Neural cell (in vitro differentiated cells): ENCODE measurements around the gene RIOK1. TPM values are rescaled to one million over a fixed set of nuclear protein-coding genes. Genes with fewer than 3 reads are reported as not detected.

Experiments used
- H2AFZ ChIP-seq: fragments of 200-600, 300-800 bp; sonication (generic), shearing (Covaris generic); 2 replicates; pipeline ENCODE4 v1.6.0; 2014; ENCODE audit warnings: low read depth, mild to moderate bottlenecking, antibody characterized with exemption, low read length, moderate library complexity
- H3F3A ChIP-seq: fragments of 200-600 bp; shearing (Covaris generic); 2 replicates; pipeline ENCODE4 v1.6.1; 2016; ENCODE audit warnings: mild to moderate bottlenecking, moderate library complexity, mixed read lengths, antibody characterized with exemption, low read length; ENCODE audit not compliant: insufficient read depth, poor library complexity, severe bottlenecking
- H3K27ac ChIP-seq: fragments of 200-600, 300-800 bp; sonication (generic), shearing (Covaris generic); 2 replicates; pipeline ENCODE4 v1.5.1; 2014; ENCODE audit warnings: mild to moderate bottlenecking, low read length, moderate library complexity
- H3K27me3 ChIP-seq: fragments of 300-800, 200-600 bp; sonication (generic), shearing (Covaris generic); 2 replicates; pipeline ENCODE4 v1.6.0; 2014; ENCODE audit warnings: mild to moderate bottlenecking, low read depth, low read length, moderate library complexity; ENCODE audit not compliant: insufficient read depth
- H3K36me3 ChIP-seq: fragments of 300-800, 200-600 bp; sonication (generic), shearing (Covaris generic); 2 replicates; pipeline ENCODE4 v1.5.1; 2014; ENCODE audit warnings: mild to moderate bottlenecking, antibody characterized with exemption, low read length, moderate library complexity; ENCODE audit not compliant: insufficient read depth
- H3K4me2 ChIP-seq: fragments of 300-800, 200-600 bp; sonication (generic), shearing (Covaris generic); 2 replicates; pipeline ENCODE4 v1.6.0; 2014; ENCODE audit warnings: mild to moderate bottlenecking, low read length
- H3K4me3 ChIP-seq: fragments of 300-800, 200-600 bp; sonication (generic), shearing (Covaris generic); 2 replicates; pipeline ENCODE4 v1.5.1; 2014; ENCODE audit warnings: mild to moderate bottlenecking, low read length, moderate library complexity
- H3K79me2 ChIP-seq: fragments of 200-600 bp; shearing (Covaris generic); replicated peaks from 2 replicates; pipeline ENCODE4 v1.6.0; 2014; ENCODE audit warnings: mild to moderate bottlenecking, low read length, moderate library complexity; ENCODE audit not compliant: insufficient read depth
- H3K9ac ChIP-seq: fragments of 300-800, 200-600 bp; sonication (generic), shearing (Covaris generic); 2 replicates; pipeline ENCODE4 v1.6.1; 2016; ENCODE audit warnings: mild to moderate bottlenecking, low read length, mixed read lengths
- H3K9me2 ChIP-seq: fragments of 200-600 bp; shearing (Covaris generic); 2 replicates; pipeline ENCODE4 v1.6.1; 2016; ENCODE audit warnings: mild to moderate bottlenecking, low read length, mixed read lengths; ENCODE audit not compliant: insufficient read depth
- H3K9me3 ChIP-seq: fragments of 200-600, 300-800 bp; sonication (generic), shearing (Covaris generic); 2 replicates; pipeline ENCODE4 v1.6.1; 2016; ENCODE audit warnings: mild to moderate bottlenecking, mixed run types, low read length, moderate library complexity, mixed read lengths
- H4K20me1 ChIP-seq: fragments of 200-600 bp; shearing (Covaris generic); 2 replicates; pipeline ENCODE4 v1.6.1; 2016; ENCODE audit warnings: mild to moderate bottlenecking, mixed run types; ENCODE audit not compliant: insufficient read depth
- EP300 ChIP-seq: fragments of 450-650 bp; conservative IDR thresholded peaks from 2 replicates; pipeline ENCODE4 v1.6.1; 2014; ENCODE audit warnings: antibody characterized with exemption, mild to moderate bottlenecking, moderate library complexity; ENCODE audit not compliant: poor library complexity, severe bottlenecking
- EZH2 ChIP-seq: fragments of 200-600, 300-800 bp; shearing (Covaris generic), sonication (generic); IDR thresholded peaks from 2 replicates; pipeline ENCODE4 v1.6.1; 2014; ENCODE audit warnings: antibody characterized with exemption, low read length, borderline replicate concordance, mild to moderate bottlenecking; ENCODE audit not compliant: insufficient read depth, poor library complexity, severe bottlenecking
- MXI1 ChIP-seq: fragments of 450-650 bp; conservative IDR thresholded peaks from 2 replicates; pipeline ENCODE4 v1.6.1; 2014; ENCODE audit warnings: antibody characterized with exemption, mild to moderate bottlenecking; ENCODE audit not compliant: poor library complexity, severe bottlenecking
- POLR2AphosphoS5 ChIP-seq: IDR thresholded peaks from 2 replicates; pipeline ENCODE4 v1.6.1; 2012
- RAD21 ChIP-seq: fragments of 450-650 bp; conservative IDR thresholded peaks from 2 replicates; pipeline ENCODE4 v1.6.1; 2014; ENCODE audit warnings: antibody characterized with exemption, mild to moderate bottlenecking, moderate library complexity
- SMC3 ChIP-seq: fragments of 450-650 bp; conservative IDR thresholded peaks from 2 replicates; pipeline ENCODE4 v1.6.1; 2014; ENCODE audit warnings: antibody characterized with exemption, mild to moderate bottlenecking, moderate library complexity; ENCODE audit not compliant: poor library complexity
- TAF1 ChIP-seq: IDR thresholded peaks from 2 replicates; pipeline ENCODE4 v1.6.1; 2012; ENCODE audit warnings: low read depth
- polyA plus RNA-seq: library from polyadenylated mRNA; depleted of rRNA; stranded (reverse); fragments of >200 nt; gene quantifications from 2 replicates; pipeline ENCODE4 v1.2.3, GENCODE V29; 2014
- TF ChIP-seq, protein P1 (sequence below): fragments of 450-650 bp; IDR thresholded peaks from 2 replicates; pipeline ENCODE4 v1.5.1; 2014; ENCODE audit warnings: antibody characterized with exemption, mild to moderate bottlenecking, moderate library complexity; ENCODE audit not compliant: poor library complexity, severe bottlenecking
- TF ChIP-seq, protein P2 (sequence below): IDR thresholded peaks from 2 replicates; pipeline ENCODE4 v1.6.1; 2012; ENCODE audit warnings: borderline replicate concordance

The RIOK1 gene
- polyA plus RNA-seq, 1 donor from 2014 or later, result 27.4 TPM

DNA sequence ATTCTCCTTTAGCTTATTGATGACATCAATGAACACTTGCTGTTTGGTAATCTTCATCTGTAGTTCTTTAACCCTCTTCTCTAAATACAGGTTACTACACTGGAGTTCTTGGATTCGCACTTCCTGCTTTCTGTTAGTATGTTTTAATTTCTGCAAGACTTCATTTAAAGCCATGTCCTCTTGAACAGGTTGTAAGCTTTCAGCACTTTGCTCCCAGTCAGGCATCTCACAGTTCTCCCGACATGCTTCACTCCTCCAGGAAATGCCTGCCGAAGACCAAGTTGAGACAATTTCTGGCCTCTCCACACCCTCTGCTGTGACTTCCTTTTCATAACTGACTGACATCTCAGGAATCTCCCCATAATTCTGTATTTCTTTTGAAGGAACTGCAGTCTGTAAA, 15.9 kb upstream of the RIOK1 start:
- H3F3A ChIP-seq, result no peaks in the 10 kb centered on the region
- no peaks in the 10 kb centered on the region for H3K9me2 ChIP-seq
- H3K27me3 ChIP-seq, result no peaks in the 10 kb centered on the region
- H3K4me2 ChIP-seq, result no peak overlapping the region
- TF ChIP-seq RAD21, result no peak
- TF ChIP-seq EZH2, result no peak
- TF ChIP-seq POLR2AphosphoS5, result no peak
- TF ChIP-seq TAF1, result no peak
- TF ChIP-seq, protein P1, sequence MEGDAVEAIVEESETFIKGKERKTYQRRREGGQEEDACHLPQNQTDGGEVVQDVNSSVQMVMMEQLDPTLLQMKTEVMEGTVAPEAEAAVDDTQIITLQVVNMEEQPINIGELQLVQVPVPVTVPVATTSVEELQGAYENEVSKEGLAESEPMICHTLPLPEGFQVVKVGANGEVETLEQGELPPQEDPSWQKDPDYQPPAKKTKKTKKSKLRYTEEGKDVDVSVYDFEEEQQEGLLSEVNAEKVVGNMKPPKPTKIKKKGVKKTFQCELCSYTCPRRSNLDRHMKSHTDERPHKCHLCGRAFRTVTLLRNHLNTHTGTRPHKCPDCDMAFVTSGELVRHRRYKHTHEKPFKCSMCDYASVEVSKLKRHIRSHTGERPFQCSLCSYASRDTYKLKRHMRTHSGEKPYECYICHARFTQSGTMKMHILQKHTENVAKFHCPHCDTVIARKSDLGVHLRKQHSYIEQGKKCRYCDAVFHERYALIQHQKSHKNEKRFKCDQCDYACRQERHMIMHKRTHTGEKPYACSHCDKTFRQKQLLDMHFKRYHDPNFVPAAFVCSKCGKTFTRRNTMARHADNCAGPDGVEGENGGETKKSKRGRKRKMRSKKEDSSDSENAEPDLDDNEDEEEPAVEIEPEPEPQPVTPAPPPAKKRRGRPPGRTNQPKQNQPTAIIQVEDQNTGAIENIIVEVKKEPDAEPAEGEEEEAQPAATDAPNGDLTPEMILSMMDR, result no peak
- TF ChIP-seq, protein P2, sequence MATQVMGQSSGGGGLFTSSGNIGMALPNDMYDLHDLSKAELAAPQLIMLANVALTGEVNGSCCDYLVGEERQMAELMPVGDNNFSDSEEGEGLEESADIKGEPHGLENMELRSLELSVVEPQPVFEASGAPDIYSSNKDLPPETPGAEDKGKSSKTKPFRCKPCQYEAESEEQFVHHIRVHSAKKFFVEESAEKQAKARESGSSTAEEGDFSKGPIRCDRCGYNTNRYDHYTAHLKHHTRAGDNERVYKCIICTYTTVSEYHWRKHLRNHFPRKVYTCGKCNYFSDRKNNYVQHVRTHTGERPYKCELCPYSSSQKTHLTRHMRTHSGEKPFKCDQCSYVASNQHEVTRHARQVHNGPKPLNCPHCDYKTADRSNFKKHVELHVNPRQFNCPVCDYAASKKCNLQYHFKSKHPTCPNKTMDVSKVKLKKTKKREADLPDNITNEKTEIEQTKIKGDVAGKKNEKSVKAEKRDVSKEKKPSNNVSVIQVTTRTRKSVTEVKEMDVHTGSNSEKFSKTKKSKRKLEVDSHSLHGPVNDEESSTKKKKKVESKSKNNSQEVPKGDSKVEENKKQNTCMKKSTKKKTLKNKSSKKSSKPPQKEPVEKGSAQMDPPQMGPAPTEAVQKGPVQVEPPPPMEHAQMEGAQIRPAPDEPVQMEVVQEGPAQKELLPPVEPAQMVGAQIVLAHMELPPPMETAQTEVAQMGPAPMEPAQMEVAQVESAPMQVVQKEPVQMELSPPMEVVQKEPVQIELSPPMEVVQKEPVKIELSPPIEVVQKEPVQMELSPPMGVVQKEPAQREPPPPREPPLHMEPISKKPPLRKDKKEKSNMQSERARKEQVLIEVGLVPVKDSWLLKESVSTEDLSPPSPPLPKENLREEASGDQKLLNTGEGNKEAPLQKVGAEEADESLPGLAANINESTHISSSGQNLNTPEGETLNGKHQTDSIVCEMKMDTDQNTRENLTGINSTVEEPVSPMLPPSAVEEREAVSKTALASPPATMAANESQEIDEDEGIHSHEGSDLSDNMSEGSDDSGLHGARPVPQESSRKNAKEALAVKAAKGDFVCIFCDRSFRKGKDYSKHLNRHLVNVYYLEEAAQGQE, result no peak
- TF ChIP-seq SMC3, result no peak
- TF ChIP-seq EP300, result no peak
- no peak for TF ChIP-seq MXI1
- no peaks in the 10 kb centered on the region for H3K9me3 ChIP-seq
- H3K9ac ChIP-seq, result no peak overlapping the region
- no peak overlapping the region for H3K27ac ChIP-seq
- no peaks in the 10 kb centered on the region for H4K20me1 ChIP-seq
- no peaks in the 10 kb centered on the region for H3K36me3 ChIP-seq
- H2AFZ ChIP-seq, result no peak overlapping the region
- no peak overlapping the region for H3K4me3 ChIP-seq
- H3K79me2 ChIP-seq, result no peaks in the 10 kb centered on the region

DNA sequence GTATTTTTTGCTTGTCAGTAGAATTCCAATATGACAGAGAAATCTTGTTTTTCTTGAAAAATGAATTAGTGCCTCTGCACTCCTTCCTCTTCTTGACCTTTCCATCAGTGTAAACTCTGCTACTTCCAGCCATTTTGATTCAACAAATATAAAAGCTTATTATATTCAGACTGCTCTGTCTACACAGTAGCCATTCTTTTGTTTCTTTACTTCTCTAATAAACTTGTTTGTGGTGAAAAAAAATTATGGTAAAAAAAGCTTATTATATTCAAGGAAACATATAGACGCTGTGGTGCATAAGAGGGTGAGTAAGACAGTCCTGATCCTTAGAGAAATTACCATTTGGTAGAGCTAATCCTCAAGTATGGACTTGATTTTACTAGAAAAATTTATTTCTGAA, 11.6 kb upstream of the RIOK1 start:
- Histone ChIP-seq H3K27me3 (no peaks in the 10 kb centered on the region), H3K27ac (no peak overlapping the region), H2AFZ (no peak overlapping the region), H3K9me2 (no peaks in the 10 kb centered on the region), H3F3A (no peaks in the 10 kb centered on the region), H3K9ac (no peak overlapping the region), H4K20me1 (no peaks in the 10 kb centered on the region), H3K4me2 (no peak overlapping the region), H3K9me3 (no peaks in the 10 kb centered on the region), H3K79me2 (no peaks in the 10 kb centered on the region), H3K36me3 (no peaks in the 10 kb centered on the region), H3K4me3 (no peak overlapping the region)
- no peak for TF ChIP-seq RAD21
- TF ChIP-seq POLR2AphosphoS5, result no peak
- TF ChIP-seq EP300, result no peak
- TF ChIP-seq, protein P1, result no peak
- TF ChIP-seq MXI1, result no peak
- TF ChIP-seq SMC3, result no peak
- TF ChIP-seq EZH2, result no peak
- no peak for TF ChIP-seq TAF1
- TF ChIP-seq, protein P2, result no peak
